ENCODE measurements around the gene VLDLR. TPM values are rescaled to one million over a fixed set of nuclear protein-coding genes. Genes with fewer than 3 reads are reported as not detected.

Gene VLDLR
- total RNA-seq, 5 donors from 2014 or later (not counting 1 experiment from before 2014, with no cell fraction given), result 0.16 to 1.9 (median 0.92) TPM

- Histone ChIP-seq H3K4me1 (ENCODE audit: control insufficient read depth in 1 of 2, extremely low read depth in 1 of 2, insufficient read depth in 2 of 2, low read length in 2 of 2) (no peaks in the 10 kb centered on the region), H3K36me3 (ENCODE audit: control insufficient read depth in 2 of 2, extremely low read depth in 1 of 2, insufficient read depth in 1 of 2, low read length in 1 of 2) (no peaks in the 10 kb centered on the region), H3K27ac (ENCODE audit: low read length) (no peak overlapping the region), H3K27me3 (replicated peaks in 1 of 2; ENCODE audit: control insufficient read depth in 2 of 2, extremely low read depth in 1 of 2, insufficient read depth in 2 of 2, low read length in 1 of 2) (no peaks in the 10 kb centered on the region), H3K4me3 (ENCODE audit: control insufficient read depth in 1 of 2, extremely low read depth in 1 of 2, low read length in 1 of 2) (no peak overlapping the region), H3K9me3 (no peaks in the 10 kb centered on the region)
- Mint-ChIP-seq H3K27me3 (no peaks in the 10 kb centered on the region), H3K4me3 (no peak overlapping the region), H3K36me3 (no peaks in the 10 kb centered on the region), H3K27ac (no peak overlapping the region), H3K9me3 (peaks cover 0 to 4% (median 2%) of the 10 kb centered on the region in 3 donors), H3K4me1 (peaks cover 0 to 3% (median 0%) of the 10 kb centered on the region in 3 donors)
- ChIA-PET CTCF (no interaction called here), POLR2A (no interaction called here)
- ATAC-seq (replicated peaks in 1 of 4), result no peak
- WGBS (ENCODE audit: insufficient coverage), result 91% methylated on average over 6 of the region's 8 CpGs
- DNase-seq, result no peak
These were observed 19.4 kb downstream of the VLDLR start for GRCh38 chr9:2641033-2641432.

- Mint-ChIP-seq H3K9me3 (peaks cover 0 to 4% (median 2%) of the 10 kb centered on the region in 3 donors), H3K4me1 (peaks cover 0 to 3% (median 0%) of the 10 kb centered on the region in 3 donors), H3K4me3 (no peak overlapping the region), H3K27ac (no peak overlapping the region), H3K36me3 (no peaks in the 10 kb centered on the region), H3K27me3 (no peaks in the 10 kb centered on the region)
- H3K4me3 ChIP-seq (ENCODE audit: control insufficient read depth in 1 of 2, extremely low read depth in 1 of 2, low read length in 1 of 2), result no peak overlapping the region
- no peak overlapping the region for H3K27ac ChIP-seq (ENCODE audit: low read length)
- POLR2A ChIA-PET, result no interaction called here
- no peaks in the 10 kb centered on the region for H3K4me1 ChIP-seq (ENCODE audit: control insufficient read depth in 1 of 2, extremely low read depth in 1 of 2, insufficient read depth in 2 of 2, low read length in 2 of 2)
- no CpG with 5 or more reads among the region's 1 CpG for WGBS (ENCODE audit: insufficient coverage)
- CTCF ChIA-PET, result no interaction called here
- no peaks in the 10 kb centered on the region for H3K36me3 ChIP-seq (ENCODE audit: control insufficient read depth in 2 of 2, extremely low read depth in 1 of 2, insufficient read depth in 1 of 2, low read length in 1 of 2)
- H3K27me3 ChIP-seq (replicated peaks in 1 of 2; ENCODE audit: control insufficient read depth in 2 of 2, extremely low read depth in 1 of 2, insufficient read depth in 2 of 2, low read length in 1 of 2), result no peaks in the 10 kb centered on the region
- ATAC-seq (replicated peaks in 1 of 4) (no peak), DNase-seq (no peak)
- H3K9me3 ChIP-seq, result no peaks in the 10 kb centered on the region
These were observed 20.5 kb downstream of the VLDLR start for GRCh38 chr9:2642068-2642467.

GRCh38 chr9:2645569-2645968 lies 24.0 kb downstream of the VLDLR start:
- 86% methylated on average over 1 of the region's 4 CpGs for WGBS (ENCODE audit: insufficient coverage)
- no peak overlapping the region for H3K27ac Mint-ChIP-seq
- H3K27me3 Mint-ChIP-seq, result peaks cover 0 to 3% of the 10 kb centered on the region in 2 donors
- DNase-seq (no peak), ATAC-seq (replicated peaks in 1 of 4) (no peak)
- no peaks in the 10 kb centered on the region for H3K4me1 Mint-ChIP-seq
- Histone ChIP-seq H3K27me3 (replicated peaks in 1 of 2; ENCODE audit: control insufficient read depth in 2 of 2, extremely low read depth in 1 of 2, insufficient read depth in 2 of 2, low read length in 1 of 2) (no peaks in the 10 kb centered on the region), H3K4me3 (ENCODE audit: control insufficient read depth in 1 of 2, extremely low read depth in 1 of 2, low read length in 1 of 2) (no peak overlapping the region), H3K4me1 (ENCODE audit: control insufficient read depth in 1 of 2, extremely low read depth in 1 of 2, insufficient read depth in 2 of 2, low read length in 2 of 2) (no peaks in the 10 kb centered on the region), H3K9me3 (no peaks in the 10 kb centered on the region), H3K27ac (ENCODE audit: low read length) (no peak overlapping the region), H3K36me3 (ENCODE audit: control insufficient read depth in 2 of 2, extremely low read depth in 1 of 2, insufficient read depth in 1 of 2, low read length in 1 of 2) (no peaks in the 10 kb centered on the region)
- ChIA-PET CTCF (no interaction called here), POLR2A (no interaction called here)
- no peak overlapping the region for H3K4me3 Mint-ChIP-seq
- H3K9me3 Mint-ChIP-seq, result peaks cover 0 to 4% (median 2%) of the 10 kb centered on the region in 3 donors
- peaks cover 9% of the 10 kb centered on the region for H3K36me3 Mint-ChIP-seq

GRCh38 chr9:2655411-2655901 lies 33.9 kb downstream of the VLDLR start:
- ChIA-PET POLR2A (interaction anchor here in 1 of 2 donors (0.7 kb wide), 1 partner anchor 550 kb away, joined by 3 read pairs; no protein-coding TSS in a partner anchor), CTCF (no interaction called here)
- Mint-ChIP-seq H3K4me1 (peaks cover 6 to 24% (median 23%) of the 10 kb centered on the region in 3 donors), H3K27me3 (no peaks in the 10 kb centered on the region), H3K9me3 (no peaks in the 10 kb centered on the region), H3K36me3 (peaks cover 16% of the 10 kb centered on the region), H3K4me3 (peak overlapping the region in 1 of 3 donors; percentile 2), H3K27ac (peak overlapping the region; percentile 86 to 90)
- Histone ChIP-seq H3K4me3 (ENCODE audit: control insufficient read depth in 1 of 2, extremely low read depth in 1 of 2, low read length in 1 of 2) (no peak overlapping the region), H3K27ac (ENCODE audit: low read length) (peak overlapping the region; percentile 80), H3K4me1 (ENCODE audit: control insufficient read depth in 1 of 2, extremely low read depth in 1 of 2, insufficient read depth in 2 of 2, low read length in 2 of 2) (peaks cover 0 to 4% of the 10 kb centered on the region in 2 experiments), H3K36me3 (ENCODE audit: control insufficient read depth in 2 of 2, extremely low read depth in 1 of 2, insufficient read depth in 1 of 2, low read length in 1 of 2) (no peaks in the 10 kb centered on the region), H3K27me3 (replicated peaks in 1 of 2; ENCODE audit: control insufficient read depth in 2 of 2, extremely low read depth in 1 of 2, insufficient read depth in 2 of 2, low read length in 1 of 2) (no peaks in the 10 kb centered on the region), H3K9me3 (no peaks in the 10 kb centered on the region)
- peak in 16 of 35 experiments; percentile 1 to 42 (median 5) for DNase-seq
- ATAC-seq (replicated peaks in 1 of 4), result peak; percentile 65 to 91 (median 81)
- 67% methylated on average over 3 of the region's 3 CpGs for WGBS (ENCODE audit: insufficient coverage)

- Histone ChIP-seq H3K9me3 (no peaks in the 10 kb centered on the region), H3K4me3 (ENCODE audit: control insufficient read depth in 1 of 2, extremely low read depth in 1 of 2, low read length in 1 of 2) (no peak overlapping the region), H3K27ac (ENCODE audit: low read length) (peak overlapping the region; percentile 30), H3K4me1 (ENCODE audit: control insufficient read depth in 1 of 2, extremely low read depth in 1 of 2, insufficient read depth in 2 of 2, low read length in 2 of 2) (peaks cover 0 to 4% of the 10 kb centered on the region in 2 experiments), H3K36me3 (ENCODE audit: control insufficient read depth in 2 of 2, extremely low read depth in 1 of 2, insufficient read depth in 1 of 2, low read length in 1 of 2) (no peaks in the 10 kb centered on the region), H3K27me3 (replicated peaks in 1 of 2; ENCODE audit: control insufficient read depth in 2 of 2, extremely low read depth in 1 of 2, insufficient read depth in 2 of 2, low read length in 1 of 2) (no peaks in the 10 kb centered on the region)
- ATAC-seq (replicated peaks in 1 of 4) (peak in 3 of 4 experiments; percentile 25 to 71 (median 36)), DNase-seq (peak in 14 of 35 experiments; percentile 0 to 30 (median 12))
- peaks cover 6 to 24% (median 23%) of the 10 kb centered on the region in 3 donors for H3K4me1 Mint-ChIP-seq
- H3K4me3 Mint-ChIP-seq, result no peak overlapping the region
- H3K36me3 Mint-ChIP-seq, result peaks cover 12% of the 10 kb centered on the region
- ChIA-PET CTCF (no interaction called here), POLR2A (no interaction called here)
- 80% methylated on average over 1 of the region's 9 CpGs for WGBS (ENCODE audit: insufficient coverage)
- no peaks in the 10 kb centered on the region for H3K9me3 Mint-ChIP-seq
- H3K27me3 Mint-ChIP-seq, result peaks cover 0 to 5% of the 10 kb centered on the region in 2 donors
- peak overlapping the region in 1 of 2 donors; percentile 80 for H3K27ac Mint-ChIP-seq
These were observed 35.8 kb downstream of the VLDLR start for GRCh38 chr9:2657427-2657826.

GRCh38 chr9:2662496-2662895 lies 40.9 kb downstream of the VLDLR start:
- no peaks in the 10 kb centered on the region for H3K9me3 ChIP-seq
- ATAC-seq (replicated peaks in 1 of 4) (no peak), DNase-seq (no peak)
- H3K36me3 ChIP-seq (ENCODE audit: control insufficient read depth in 2 of 2, extremely low read depth in 1 of 2, insufficient read depth in 1 of 2, low read length in 1 of 2), result no peaks in the 10 kb centered on the region
- H3K27me3 ChIP-seq (replicated peaks in 1 of 2; ENCODE audit: control insufficient read depth in 2 of 2, extremely low read depth in 1 of 2, insufficient read depth in 2 of 2, low read length in 1 of 2), result no peaks in the 10 kb centered on the region
- H3K4me3 ChIP-seq (ENCODE audit: control insufficient read depth in 1 of 2, extremely low read depth in 1 of 2, low read length in 1 of 2), result no peak overlapping the region
- no peak overlapping the region for H3K4me3 Mint-ChIP-seq
- H3K4me1 ChIP-seq (ENCODE audit: control insufficient read depth in 1 of 2, extremely low read depth in 1 of 2, insufficient read depth in 2 of 2, low read length in 2 of 2), result no peaks in the 10 kb centered on the region
- no peak overlapping the region for H3K27ac ChIP-seq (ENCODE audit: low read length)
- peaks cover 0 to 5% of the 10 kb centered on the region in 2 donors for H3K27me3 Mint-ChIP-seq
- H3K9me3 Mint-ChIP-seq, result no peaks in the 10 kb centered on the region
- ChIA-PET POLR2A (no interaction called here), CTCF (no interaction called here)
- H3K36me3 Mint-ChIP-seq, result peaks cover 4% of the 10 kb centered on the region
- WGBS (ENCODE audit: insufficient coverage), result 100% methylated on average over 1 of the region's 7 CpGs
- no peak overlapping the region for H3K27ac Mint-ChIP-seq
- peaks cover under 1 to 3% (median under 1%) of the 10 kb centered on the region in 3 donors for H3K4me1 Mint-ChIP-seq
